HCT116 (cell line): ENCODE data around the gene UGGT2. TPM values are rescaled to one million over a fixed set of nuclear protein-coding genes. Genes with fewer than 3 reads are reported as not detected.
A peak's percentile ranks its signal among the peaks of the same experiment; 100 is the strongest.
"Not testable (repeated sequence)": the region's sequence is repeated elsewhere in the genome, so short reads cannot be mapped to it uniquely, and the experiment has no call there.

ENCODE experiments used
- ATAC-seq: fragments of 200-7000 bp; cut with Tn5 transposase; 2 replicates; pipeline ENCODE4 v1.9.1; 2020; ENCODE audit warnings: mild to moderate bottlenecking, moderate library complexity
- BruUV-seq: library from RNA; stranded (reverse); fragments of 400-500 nt; replicated peaks from 2 replicates; lab custom pipeline; 2021; lab: Mats Ljungman, UMichigan
- CTCF ChIA-PET: fragments of 300-600 bp; sonication (Branson Sonifier 250); formaldehyde crosslinking; loops from one replicate; lab custom pipeline; 2021; ENCODE audit warnings: antibody characterized with exemption; lab: Charles Lee
- POLR2A ChIA-PET: fragments of 300-600, 350-600 bp; sonication (Branson Sonifier 250); formaldehyde crosslinking; loops from one replicate; lab custom pipeline; 2021; ENCODE audit warnings: antibody characterized with exemption; lab: Charles Lee
- RAD21 ChIA-PET, 2 experiments: fragments of 300-600 bp; sonication (Branson Sonifier 250); formaldehyde crosslinking; loops; one replicate each; lab custom pipeline; 2023; ENCODE audit warnings: low total read pairs in 2 of 2; ENCODE audit not compliant: uncharacterized antibody in 2 of 2, unreplicated experiment in 2 of 2, low non-redundant PET in 1 of 2; lab: Charles Lee
- DNase-seq: peaks from one replicate; pipeline ENCODE4 v3.0.0-alpha.2; 2010; ENCODE audit warnings: low read depth, low spot score
- H2AFZ ChIP-seq: fragments of 200-600 bp; shearing (Covaris generic), sonication (generic); 2 replicates; pipeline ENCODE4 v1.6.1; 2017; ENCODE audit warnings: low read depth, mixed run types, mixed read lengths, antibody characterized with exemption, low read length; ENCODE audit not compliant: poor library complexity, severe bottlenecking
- H3K27ac ChIP-seq: 2 replicates; pipeline ENCODE4 v1.5.1; 2012; ENCODE audit warnings: low read depth, low read length
- H3K27me3 ChIP-seq: fragments of 200-600 bp; sonication (generic); 2 replicates; pipeline ENCODE4 v1.6.1; 2016; ENCODE audit warnings: mixed run types, low read length, mixed read lengths; ENCODE audit not compliant: insufficient read depth
- H3K36me3 ChIP-seq, 2 experiments: fragments of 200-500 bp in 1 of 2; fragments of 200-600 bp in 1 of 2; sonication (Bioruptor generic) in 1 of 2; sonication (generic) in 1 of 2; 2 replicates each; pipeline versions ENCODE4 v1.5.1 to v1.6.1; 2014 to 2016; ENCODE audit warnings: low read length in 2 of 2, inconsistent platforms in 1 of 2, mixed read lengths in 1 of 2, mixed run types in 1 of 2; ENCODE audit not compliant: insufficient read depth in 2 of 2, control insufficient read depth in 1 of 2
- H3K4me1 ChIP-seq, 2 experiments: fragments of 200-600 bp in 1 of 2; sonication (generic) in 1 of 2; 2 replicates each; pipeline versions ENCODE4 v1.5.1 to v1.6.1; 2012 to 2017; ENCODE audit warnings: low read length in 2 of 2, inconsistent platforms in 1 of 2, mild to moderate bottlenecking in 1 of 2, mixed read lengths in 1 of 2, mixed run types in 1 of 2, moderate library complexity in 1 of 2; ENCODE audit not compliant: insufficient read depth in 2 of 2, control insufficient read depth in 1 of 2
- H3K4me2 ChIP-seq: fragments of 200-600 bp; sonication (generic); 2 replicates; pipeline ENCODE4 v1.6.1; 2017; ENCODE audit warnings: mixed run types, low read length, mixed read lengths
- H3K4me3 ChIP-seq, 2 experiments: fragments of 200-600 bp in 1 of 2; sonication (generic) in 1 of 2; replicated peaks in 1 of 2; 2 replicates each; pipeline ENCODE4 v1.5.1; 2011 to 2016; ENCODE audit warnings: low read length in 2 of 2, control low read depth in 1 of 2, low read depth in 1 of 2, mild to moderate bottlenecking in 1 of 2, mixed read lengths in 1 of 2, mixed run types in 1 of 2
- H3K79me2 ChIP-seq: fragments of 200-600 bp; sonication (generic); 2 replicates; pipeline ENCODE4 v1.6.1; 2017; ENCODE audit warnings: mild to moderate bottlenecking, mixed run types, low read length, moderate library complexity, mixed read lengths; ENCODE audit not compliant: insufficient read depth
- H3K9ac ChIP-seq: fragments of 200-600 bp; sonication (generic); 2 replicates; pipeline ENCODE4 v1.6.1; 2016; ENCODE audit warnings: low read length, mixed read lengths
- H3K9me2 ChIP-seq: fragments of 200-600 bp; sonication (generic), shearing (Covaris generic); 2 replicates; pipeline ENCODE4 v1.6.1; 2017; ENCODE audit warnings: mixed run types, mild to moderate bottlenecking, moderate library complexity; ENCODE audit not compliant: insufficient read depth
- H3K9me3 ChIP-seq, 2 experiments: fragments of 200-500 bp in 1 of 2; fragments of 200-600 bp in 1 of 2; sonication (Bioruptor generic) in 1 of 2; sonication (generic) in 1 of 2; 2 replicates each; pipeline ENCODE4 v1.6.1; 2014 to 2017; ENCODE audit warnings: low read length in 2 of 2, mixed read lengths in 2 of 2, inconsistent platforms in 1 of 2, low read depth in 1 of 2, mild to moderate bottlenecking in 1 of 2, mixed run types in 1 of 2, moderate library complexity in 1 of 2; ENCODE audit not compliant: control insufficient read depth in 1 of 2, insufficient read depth in 1 of 2
- H4K20me1 ChIP-seq: fragments of 200-600 bp; sonication (generic), shearing (Covaris generic); 2 replicates; pipeline ENCODE4 v1.6.1; 2017; ENCODE audit warnings: mixed run types, mild to moderate bottlenecking, moderate library complexity; ENCODE audit not compliant: insufficient read depth
- CEBPB ChIP-seq: IDR thresholded peaks from 2 replicates; pipeline ENCODE4 v1.6.1; 2012; ENCODE audit warnings: low read depth
- REST ChIP-seq: IDR thresholded peaks from 2 replicates; pipeline ENCODE4 v1.6.1; 2012; ENCODE audit warnings: low read depth
- SRF ChIP-seq: IDR thresholded peaks from 2 replicates; pipeline ENCODE4 v1.6.1; 2012; ENCODE audit warnings: low read depth
- intact Hi-C: fragments of 100-400 bp; cut with micrococcal nuclease; formaldehyde crosslinking; loops from 2 replicates; pipeline ENCODE4 v1.10.0; 2022
- total RNA-seq: library from RNA; stranded (reverse); gene quantifications from one replicate; pipeline ENCODE4 v1.2.1, GENCODE V29; 2021; ENCODE audit not compliant: unreplicated experiment
- TF ChIP-seq, protein P1 (sequence below), 3 experiments: fragments of 200-600 bp in 1 of 3; sonication (generic) in 1 of 3; IDR thresholded peaks in 2 of 3; conservative IDR thresholded peaks in 1 of 3; 2 replicates each; pipeline ENCODE4 v1.5.1; 2012 to 2017; ENCODE audit warnings: low read depth in 2 of 3, low read length in 2 of 3, antibody characterized with exemption in 1 of 3, borderline replicate concordance in 1 of 3, control low read depth in 1 of 3, mild to moderate bottlenecking in 1 of 3, mixed read lengths in 1 of 3, mixed run types in 1 of 3, moderate library complexity in 1 of 3; ENCODE audit not compliant: insufficient read depth in 1 of 3

Gene UGGT2
- total RNA-seq, 1 experiment from 2014 or later, result 27.1 TPM

DNA sequence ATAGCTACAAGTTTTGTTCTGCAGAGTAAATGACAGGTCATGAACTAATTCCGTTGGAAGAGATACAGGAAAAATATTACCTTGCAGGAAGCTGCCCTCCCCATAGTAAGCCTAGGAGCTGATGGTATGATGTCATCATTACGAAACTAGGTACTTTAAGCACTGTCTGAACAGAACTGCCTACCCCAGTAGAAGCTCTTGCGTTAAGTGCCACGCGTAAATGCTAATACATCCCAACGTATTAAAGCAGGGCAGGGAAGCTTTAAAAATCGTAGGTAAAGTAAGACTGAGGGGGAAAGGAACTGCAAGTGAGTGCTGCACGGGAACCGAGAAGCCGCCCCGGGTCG is 572 bp downstream of the UGGT2 start (continued):
- TF ChIP-seq REST (no peak), CEBPB (no peak), SRF (no peak)
- TF ChIP-seq, protein P1, sequence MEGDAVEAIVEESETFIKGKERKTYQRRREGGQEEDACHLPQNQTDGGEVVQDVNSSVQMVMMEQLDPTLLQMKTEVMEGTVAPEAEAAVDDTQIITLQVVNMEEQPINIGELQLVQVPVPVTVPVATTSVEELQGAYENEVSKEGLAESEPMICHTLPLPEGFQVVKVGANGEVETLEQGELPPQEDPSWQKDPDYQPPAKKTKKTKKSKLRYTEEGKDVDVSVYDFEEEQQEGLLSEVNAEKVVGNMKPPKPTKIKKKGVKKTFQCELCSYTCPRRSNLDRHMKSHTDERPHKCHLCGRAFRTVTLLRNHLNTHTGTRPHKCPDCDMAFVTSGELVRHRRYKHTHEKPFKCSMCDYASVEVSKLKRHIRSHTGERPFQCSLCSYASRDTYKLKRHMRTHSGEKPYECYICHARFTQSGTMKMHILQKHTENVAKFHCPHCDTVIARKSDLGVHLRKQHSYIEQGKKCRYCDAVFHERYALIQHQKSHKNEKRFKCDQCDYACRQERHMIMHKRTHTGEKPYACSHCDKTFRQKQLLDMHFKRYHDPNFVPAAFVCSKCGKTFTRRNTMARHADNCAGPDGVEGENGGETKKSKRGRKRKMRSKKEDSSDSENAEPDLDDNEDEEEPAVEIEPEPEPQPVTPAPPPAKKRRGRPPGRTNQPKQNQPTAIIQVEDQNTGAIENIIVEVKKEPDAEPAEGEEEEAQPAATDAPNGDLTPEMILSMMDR (IDR thresholded peaks at IDR 0.05 in 2 of 3, conservative IDR thresholded peaks at IDR 0.05 in 1 of 3; ENCODE audit: borderline replicate concordance in 1 of 3, insufficient read depth in 1 of 3, low read depth in 2 of 3, low read length in 2 of 3), result no peak

- H3K4me1 ChIP-seq, result peaks cover 5 to 17% of the 10 kb centered on the region in 2 experiments; a peak in 3 of 4 replicates
- H3K4me3 ChIP-seq, result peak overlapping the region; percentile 62 to 81
- POLR2A ChIA-PET, H2AFZ ChIP-seq, BruUV-seq, H3K9ac ChIP-seq, H3K36me3 ChIP-seq, intact Hi-C loops, RAD21 ChIA-PET, H3K27ac ChIP-seq, H4K20me1 ChIP-seq, ATAC-seq, H3K9me2 ChIP-seq, H3K9me3 ChIP-seq, H3K27me3 ChIP-seq, DNase-seq: not testable (repeated sequence)
- peaks cover 33% of the 10 kb centered on the region for H3K79me2 ChIP-seq
- peak overlapping the region; percentile 82 for H3K4me2 ChIP-seq
- CTCF ChIA-PET, result interaction anchor here (2.0 kb wide), 1 partner anchor 32 kb away, joined by 7 read pairs; no protein-coding TSS in a partner anchor
These were observed 1.3 kb downstream of the UGGT2 start for GRCh38 chr13:96051946-96052345.

DNA sequence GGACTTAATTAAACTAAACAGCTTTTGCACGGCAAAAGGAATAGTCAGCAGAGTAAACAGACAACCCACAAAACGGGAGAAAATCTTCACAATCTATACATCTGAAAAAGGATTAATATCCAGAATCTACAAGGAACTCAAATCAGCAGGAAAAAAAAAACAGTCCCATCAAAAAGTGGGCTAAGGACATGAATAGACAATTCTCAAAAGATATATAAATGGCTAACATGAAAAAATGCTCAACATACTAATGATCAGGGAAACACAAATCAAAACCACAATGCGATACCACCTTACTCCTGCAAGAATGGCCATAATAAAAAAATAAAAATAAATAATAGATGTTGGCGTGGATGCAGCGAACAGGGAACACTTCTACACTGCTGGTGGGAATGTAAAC is 1.7 kb downstream of the UGGT2 start:
- H4K20me1 ChIP-seq, CTCF ChIA-PET, H2AFZ ChIP-seq, H3K4me3 ChIP-seq, POLR2A ChIA-PET, H3K36me3 ChIP-seq, H3K27ac ChIP-seq, H3K9me3 ChIP-seq, H3K9ac ChIP-seq, H3K27me3 ChIP-seq, ATAC-seq, BruUV-seq, RAD21 ChIA-PET, intact Hi-C loops, H3K9me2 ChIP-seq, DNase-seq: not testable (repeated sequence)
- peaks cover 38% of the 10 kb centered on the region for H3K79me2 ChIP-seq
- H3K4me2 ChIP-seq, result peak overlapping the region; percentile 82; the same call in 1 of the 2 replicates
- H3K4me1 ChIP-seq, result peaks cover 5 to 17% of the 10 kb centered on the region in 2 experiments; a peak in 3 of 4 replicates

- RAD21 ChIA-PET, ATAC-seq: not testable (repeated sequence)
These were observed 2.2 kb downstream of the UGGT2 start for GRCh38 chr13:96050955-96051354.

More at GRCh38 chr13:96050955-96051354, 2.2 kb downstream of the UGGT2 start:
- Histone ChIP-seq H3K4me1 (peaks cover 5 to 17% of the 10 kb centered on the region in 2 experiments; a peak in 3 of 4 replicates), H3K79me2 (peaks cover 43% of the 10 kb centered on the region)
- intact Hi-C loops, DNase-seq, H3K4me3 ChIP-seq, H2AFZ ChIP-seq, POLR2A ChIA-PET, H3K9ac ChIP-seq, H3K27ac ChIP-seq, BruUV-seq, H3K9me2 ChIP-seq, CTCF ChIA-PET, H3K4me2 ChIP-seq, H3K27me3 ChIP-seq, H3K9me3 ChIP-seq, H4K20me1 ChIP-seq, H3K36me3 ChIP-seq: not testable (repeated sequence)
